AG08395 (cell line): Measurements from ENCODE around the gene RAB41.
A peak's percentile ranks its signal among the peaks of the same experiment; 100 is the strongest.
"Not testable (repeated sequence)": the region's sequence is repeated elsewhere in the genome, so short reads cannot be mapped to it uniquely, and the experiment has no call there.

Experiments
- DNase-seq: peaks from one replicate; pipeline ENCODE4 v3.0.0; 2012; ENCODE audit warnings: mixed read lengths, low spot score

RAB41 gene

GRCh38 chrX:70281951-70282350 is at the start of gene RAB41:
TSS of gene RAB41 (plus strand) at chrX:70282172. CDS start at chrX:70282218, 46 bp downstream.
- no peak for DNase-seq

GRCh38 chrX:70234355-70234754 is 47.6 kb upstream of the RAB41 start, which contains the start of gene AWAT1:
TSS of gene AWAT1 (plus strand) at chrX:70234655. CDS start at chrX:70234696, 41 bp downstream.
- DNase-seq = no peak

- DNase-seq = no peak
Observed at GRCh38 chrX:70240751-70241150, 41.2 kb upstream of the RAB41 start.

GRCh38 chrX:70241501-70241900 is 40.5 kb upstream of the RAB41 start:
- no peak for DNase-seq

GRCh38 chrX:70243601-70244000 is 38.4 kb upstream of the RAB41 start:
- DNase-seq = not testable (repeated sequence)

- DNase-seq = no peak
Observed at GRCh38 chrX:70244881-70245280, 37.1 kb upstream of the RAB41 start.

GRCh38 chrX:70247252-70247651 is 34.7 kb upstream of the RAB41 start:
- DNase-seq = no peak

- no peak for DNase-seq
Observed at GRCh38 chrX:70252491-70252890, 29.5 kb upstream of the RAB41 start.

- DNase-seq = no peak
Observed at GRCh38 chrX:70253377-70254062, 28.5 kb upstream of the RAB41 start.

GRCh38 chrX:70254063-70254400 is 27.9 kb upstream of the RAB41 start:
- DNase-seq = no peak

- DNase-seq = no peak
Observed at GRCh38 chrX:70254909-70255308, 27.1 kb upstream of the RAB41 start.

GRCh38 chrX:70255452-70255851 is 26.5 kb upstream of the RAB41 start:
- no peak for DNase-seq

GRCh38 chrX:70257423-70258288 is 24.3 kb upstream of the RAB41 start:
- DNase-seq = no peak

- no peak for DNase-seq
Observed at GRCh38 chrX:70260104-70260503, 21.9 kb upstream of the RAB41 start, which contains the start of gene P2RY4. TSS of gene P2RY4 (minus strand) at chrX:70260204. CDS start at chrX:70259624, 580 bp downstream.

- peak; percentile 36 for DNase-seq
Observed at GRCh38 chrX:70262952-70263567, 18.9 kb upstream of the RAB41 start.

- no peak for DNase-seq
Observed at GRCh38 chrX:70264784-70265183, 17.2 kb upstream of the RAB41 start.

- DNase-seq = no peak
Observed at GRCh38 chrX:70268034-70268433, 13.9 kb upstream of the RAB41 start, which contains the start of gene ARR3. TSS of gene ARR3 (plus strand) at chrX:70268334. CDS start at chrX:70269386, 1,052 bp downstream.

GRCh38 chrX:70274029-70274428 is 7.9 kb upstream of the RAB41 start:
- DNase-seq = not testable (repeated sequence)

- DNase-seq = no peak
Observed at GRCh38 chrX:70279081-70279480, 2.9 kb upstream of the RAB41 start.

- no peak for DNase-seq
Observed at GRCh38 chrX:70280573-70280972, 1.4 kb upstream of the RAB41 start.

GRCh38 chrX:70289168-70289792 is 7.3 kb downstream of the RAB41 start:
- no peak for DNase-seq
